GM18517 (cell line): ENCODE data around the gene ABLIM1.

Source experiments
- ATAC-seq: cut with Tn5 transposase; IDR thresholded peaks from one replicate; pipeline ENCODE4 v1.9.1; 2021; ENCODE audit warnings: mild to moderate bottlenecking, moderate library complexity; ENCODE audit not compliant: unreplicated experiment

The ABLIM1 gene

DNA sequence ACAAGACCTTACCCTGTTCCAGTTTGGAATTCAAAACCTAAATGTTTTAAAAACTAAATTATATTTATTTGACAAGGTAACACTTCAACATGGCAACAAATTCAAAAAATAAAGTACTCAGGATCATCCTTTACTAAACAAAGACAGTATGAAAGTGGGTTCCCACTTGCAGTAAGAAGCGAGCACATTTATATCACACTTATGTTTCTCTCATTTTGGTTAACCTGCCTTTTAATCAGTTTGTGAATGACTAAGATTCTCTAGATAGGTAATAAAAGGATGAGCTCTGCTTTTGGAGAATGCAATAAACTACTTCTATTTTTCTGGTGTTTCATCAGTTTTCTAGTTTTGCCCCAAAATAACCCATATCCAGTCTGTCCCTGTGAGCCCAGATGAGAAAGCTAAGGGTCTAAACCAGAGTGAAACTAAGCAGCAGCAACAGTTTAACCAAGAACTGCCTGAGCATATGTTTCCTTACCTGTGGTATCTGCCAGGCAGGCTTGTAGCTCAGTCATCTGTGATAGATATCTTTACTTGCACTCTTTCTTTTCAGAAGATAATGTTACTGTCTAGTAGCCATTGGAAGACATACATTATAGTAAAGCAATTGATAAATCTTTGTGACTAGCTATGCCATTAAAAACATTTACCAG lies 64.1 kb downstream of the ABLIM1 start:
- no peak for ATAC-seq

DNA sequence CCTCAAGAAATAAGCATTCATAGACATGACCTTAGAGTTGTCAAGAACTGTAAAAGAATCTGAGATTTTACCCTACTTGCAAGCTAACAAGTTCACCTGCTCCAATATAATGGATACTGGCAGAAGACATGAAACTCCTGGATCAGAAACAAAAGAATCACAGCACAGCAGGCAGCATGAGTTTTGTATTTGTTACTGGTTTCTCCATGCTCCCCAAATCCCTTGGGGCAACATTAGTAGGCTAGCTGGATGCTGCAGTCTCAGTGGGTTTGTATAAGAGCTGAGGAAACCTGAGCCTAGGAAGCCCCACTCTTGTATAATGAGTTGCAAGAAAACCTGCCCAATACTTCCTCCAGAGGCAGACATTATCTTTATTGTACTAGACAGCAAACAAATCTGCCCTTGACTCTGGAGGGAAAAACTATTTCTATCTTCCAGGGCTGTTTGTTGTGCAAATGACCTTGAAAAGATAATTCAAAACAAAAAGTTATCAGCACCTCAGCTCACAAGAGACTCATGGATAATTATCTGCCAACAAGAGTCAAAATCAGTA lies 64.8 kb downstream of the ABLIM1 start:
- ATAC-seq = no peak

DNA sequence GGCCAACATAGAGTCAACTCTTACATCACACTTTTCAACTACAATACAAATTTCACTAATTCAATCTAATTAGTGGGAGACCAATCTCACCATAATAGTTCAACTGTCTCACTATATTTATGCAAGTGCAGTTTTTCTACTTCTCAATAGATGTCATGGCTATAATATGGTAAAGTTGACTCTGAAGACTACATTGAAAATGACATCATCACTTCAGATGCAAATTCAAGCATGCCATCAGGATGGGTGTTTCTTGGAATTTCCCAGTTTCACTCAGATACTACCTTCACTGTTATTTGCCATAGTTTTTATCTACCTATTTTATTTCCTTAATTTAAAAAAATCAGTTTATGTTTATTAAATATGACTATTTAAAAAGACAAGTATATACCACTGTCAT lies 67.1 kb downstream of the ABLIM1 start:
- ATAC-seq = no peak

DNA sequence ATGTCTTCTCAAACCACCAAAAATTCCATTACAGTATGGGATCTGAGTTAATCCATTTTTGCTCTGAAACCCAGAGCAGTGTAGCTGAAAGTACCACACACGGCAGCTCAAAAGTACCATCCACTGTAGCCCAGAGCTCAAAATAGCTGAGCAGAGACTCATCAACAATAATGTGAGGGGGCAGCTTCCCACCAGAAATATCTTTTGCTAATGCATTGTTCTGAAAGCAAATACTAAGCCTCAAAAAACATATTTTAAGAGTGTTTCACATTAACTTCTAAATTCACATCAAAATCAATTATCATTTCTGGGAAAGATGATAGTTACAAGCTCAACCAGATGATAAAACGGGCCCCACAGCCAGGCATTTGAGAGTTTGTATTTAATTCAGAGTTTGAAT lies 73.7 kb downstream of the ABLIM1 start:
- ATAC-seq = no peak

DNA sequence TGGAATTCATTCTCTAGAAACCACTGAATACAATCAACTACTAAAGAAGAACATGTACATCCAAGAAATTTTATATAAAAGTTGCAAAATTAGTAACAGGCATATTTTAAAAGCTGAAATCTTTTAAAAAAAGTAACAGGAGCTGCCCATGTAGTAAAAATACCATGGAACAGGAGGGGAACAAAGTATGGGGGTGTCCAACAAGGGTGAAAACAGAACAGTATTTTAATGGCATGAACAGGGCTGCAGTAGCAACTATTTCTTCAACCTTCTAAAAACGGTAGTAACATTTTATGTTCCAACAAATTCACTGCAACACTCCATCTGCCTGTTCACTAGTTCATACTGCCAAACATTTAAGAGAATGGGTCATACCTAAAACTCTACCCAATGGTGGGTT lies 77.0 kb downstream of the ABLIM1 start:
- no peak for ATAC-seq

DNA sequence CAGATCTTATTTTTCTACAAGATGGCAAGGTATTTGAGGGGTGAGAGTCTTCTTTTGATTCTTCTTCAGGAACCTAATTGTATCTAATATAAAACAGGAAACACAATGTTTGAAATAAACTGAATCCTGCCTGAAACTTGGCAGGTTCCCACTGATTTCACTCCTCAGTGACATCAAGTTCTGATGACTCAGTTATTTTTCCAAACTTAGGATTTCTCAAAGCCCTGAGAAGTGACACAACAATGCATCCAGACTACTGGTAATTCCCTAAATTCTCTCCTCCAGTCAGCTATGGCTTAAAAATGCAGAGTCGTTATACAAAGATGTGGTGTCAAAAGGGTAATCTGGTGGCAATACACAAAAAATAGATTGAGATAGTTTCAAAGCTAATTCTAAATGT lies 80.9 kb downstream of the ABLIM1 start:
- no peak for ATAC-seq

DNA sequence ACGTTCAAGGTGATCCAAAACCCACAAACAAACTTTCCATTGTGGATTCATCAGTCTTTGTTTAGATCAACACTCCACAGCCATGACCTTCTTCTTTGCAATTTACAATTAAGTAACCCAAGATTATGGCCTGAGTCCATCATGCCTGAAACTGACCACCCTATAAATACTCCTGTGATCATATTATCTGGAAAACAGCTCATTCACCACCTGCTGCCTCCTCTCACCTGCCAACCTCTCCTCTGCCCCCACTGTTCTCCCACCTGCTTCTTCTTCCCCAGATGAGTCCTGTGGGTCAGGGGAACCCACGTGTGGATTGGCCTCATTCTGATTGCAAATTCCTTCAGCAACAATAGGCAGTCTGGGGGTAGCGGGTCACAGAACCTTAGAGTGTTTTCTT lies 81.4 kb downstream of the ABLIM1 start:
- ATAC-seq = no peak

DNA sequence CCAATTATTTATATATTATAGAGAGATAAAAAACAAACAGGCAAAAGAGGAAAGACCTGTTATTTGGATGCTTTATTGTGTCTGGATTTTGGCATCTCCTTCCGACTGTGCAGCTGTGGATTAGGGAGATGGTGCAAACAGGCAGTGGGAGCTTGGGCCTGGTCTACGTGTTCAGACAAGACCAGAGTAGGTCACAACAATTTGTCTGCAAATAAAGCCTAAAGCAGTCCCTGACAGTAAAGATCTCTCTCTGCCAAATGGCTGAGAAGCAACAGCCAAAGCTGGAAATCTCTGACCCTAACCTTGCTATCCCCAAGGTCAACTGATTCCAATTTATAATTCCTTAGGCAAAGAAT lies 82.0 kb downstream of the ABLIM1 start:
- ATAC-seq = no peak

DNA sequence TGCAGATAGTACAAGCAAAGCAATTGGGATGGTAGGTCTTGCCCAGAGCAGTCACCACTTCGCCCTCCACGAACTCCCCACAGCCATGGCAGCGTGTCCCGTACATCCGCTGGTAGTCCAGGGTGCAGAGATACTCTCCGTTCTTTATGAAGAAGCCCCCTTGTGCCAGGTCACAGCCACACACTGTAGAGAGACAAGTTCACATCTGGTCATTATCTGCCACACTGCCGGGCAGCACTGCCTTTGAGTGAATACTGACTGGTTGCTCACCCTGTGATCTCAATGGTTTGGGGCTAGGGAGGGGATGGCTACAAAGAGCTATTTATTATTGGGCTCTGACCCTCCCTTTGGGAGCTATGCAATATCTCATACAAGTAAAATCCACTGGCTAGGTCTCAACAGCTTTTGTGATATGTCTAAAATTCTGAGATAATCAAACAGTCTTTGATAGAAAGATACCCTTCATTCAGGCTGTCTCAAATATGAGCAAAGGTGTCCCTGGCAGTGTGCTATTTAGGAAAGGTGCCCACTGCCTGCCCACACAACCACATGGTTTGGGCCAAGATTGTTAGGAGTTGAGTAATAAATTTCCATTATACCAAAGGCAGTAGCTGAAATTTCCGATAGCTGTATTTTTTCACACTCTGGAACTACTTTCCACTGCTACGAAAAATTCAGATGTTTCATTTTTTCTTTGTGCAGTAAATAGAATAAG lies 82.5 kb downstream of the ABLIM1 start:
- no peak for ATAC-seq

DNA sequence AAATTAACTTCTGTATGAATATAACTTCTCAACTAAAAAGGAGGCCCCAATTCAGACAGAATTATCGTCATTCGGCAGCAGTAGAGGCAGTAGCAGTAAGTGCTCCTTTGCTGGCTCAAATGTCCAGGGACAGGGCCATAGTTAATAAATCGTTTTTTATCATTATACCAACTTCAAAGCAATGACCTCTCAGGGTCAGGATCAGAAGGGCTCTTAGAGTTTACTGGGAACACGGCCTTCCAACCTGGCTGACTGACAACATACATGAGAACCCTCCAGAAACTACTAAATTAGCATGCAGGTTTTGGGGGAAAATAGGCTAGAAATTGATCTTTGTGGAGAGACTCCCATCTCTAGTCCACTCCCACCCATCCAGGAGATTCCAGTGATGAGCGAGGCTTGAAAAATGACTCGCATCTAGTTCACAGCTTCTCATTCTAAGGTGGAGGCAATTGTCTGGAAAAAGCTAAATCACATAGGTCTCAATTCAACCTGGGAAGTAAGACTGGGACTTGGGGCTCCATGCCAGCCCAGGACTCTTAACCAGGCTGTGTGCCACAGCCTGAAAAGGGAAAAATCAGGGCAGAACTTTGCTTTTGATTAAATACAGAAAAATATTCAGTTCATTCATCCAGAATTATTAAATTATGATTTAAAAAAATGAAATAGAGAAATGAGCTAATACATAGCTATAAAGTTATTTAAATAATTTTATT lies 84.6 kb downstream of the ABLIM1 start:
- ATAC-seq = no peak

DNA sequence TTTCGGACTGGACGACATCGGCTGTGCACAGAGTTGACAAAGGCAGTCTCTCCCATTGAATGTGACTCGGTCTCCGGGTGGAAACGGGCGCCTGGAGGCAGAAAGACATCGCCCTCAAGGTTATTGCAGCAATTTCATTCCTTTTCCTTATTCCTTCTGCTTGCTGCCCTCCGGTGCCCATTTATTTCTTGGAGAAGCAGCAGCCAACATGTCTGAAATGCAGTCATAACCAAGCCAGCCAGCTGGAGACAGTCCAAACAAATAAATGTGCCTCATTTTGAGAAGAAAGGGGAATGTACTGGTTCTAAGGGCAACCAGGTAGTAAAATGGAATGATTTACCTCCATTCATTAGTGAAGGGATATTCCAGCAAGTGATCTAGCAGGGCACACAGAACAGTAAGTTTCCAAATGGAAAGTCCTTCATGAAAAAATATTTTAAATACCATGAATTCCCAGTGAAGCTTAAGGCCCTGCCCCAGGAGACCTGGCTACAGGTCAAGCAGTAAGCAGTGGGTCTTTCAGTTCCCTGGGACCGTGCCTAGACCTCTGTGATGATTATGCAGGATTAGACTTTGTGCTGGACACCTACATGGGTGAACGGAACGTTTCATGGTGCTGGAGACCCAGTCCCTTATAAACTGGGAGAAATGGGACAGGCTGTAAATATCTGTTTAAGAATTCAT lies 86.6 kb downstream of the ABLIM1 start:
- no peak for ATAC-seq

DNA sequence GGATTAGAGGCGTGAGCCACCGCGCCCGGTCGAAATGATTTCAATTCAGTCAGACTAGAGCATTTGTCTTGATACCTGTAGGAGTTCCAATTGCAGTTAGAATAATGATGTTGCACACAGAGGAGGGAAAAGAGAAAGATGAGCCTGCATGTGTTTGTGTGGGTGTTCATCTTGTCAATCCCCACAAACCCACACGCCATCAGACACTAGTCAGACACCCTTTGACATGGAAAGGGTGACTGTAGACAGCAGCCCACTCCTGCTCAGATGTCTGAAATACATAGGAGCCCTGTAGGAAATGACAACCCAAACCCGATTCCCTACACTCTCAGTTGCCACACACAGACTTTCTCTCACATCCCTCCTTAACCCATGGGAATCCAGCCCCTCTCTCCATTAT lies 92.0 kb downstream of the ABLIM1 start:
- ATAC-seq = no peak

DNA sequence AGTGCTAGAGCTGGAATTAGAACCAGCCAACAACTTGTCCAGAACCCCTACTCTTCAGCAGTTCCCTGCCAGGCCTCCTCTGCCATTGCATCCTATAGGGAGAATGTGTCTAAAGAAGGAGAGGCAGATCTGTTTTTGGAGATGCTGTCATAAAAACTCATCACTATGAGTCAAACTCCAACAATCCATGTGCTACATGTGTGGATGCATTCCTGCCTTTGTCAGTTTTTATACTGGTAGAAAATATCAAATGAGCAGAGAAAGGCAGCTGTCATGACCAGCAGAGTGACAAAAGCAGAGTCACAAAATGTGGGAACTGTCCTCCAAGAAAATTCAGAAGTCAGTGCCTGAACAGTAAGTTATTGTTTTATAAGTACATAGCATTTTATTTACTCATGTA lies 93.0 kb downstream of the ABLIM1 start:
- ATAC-seq = no peak

DNA sequence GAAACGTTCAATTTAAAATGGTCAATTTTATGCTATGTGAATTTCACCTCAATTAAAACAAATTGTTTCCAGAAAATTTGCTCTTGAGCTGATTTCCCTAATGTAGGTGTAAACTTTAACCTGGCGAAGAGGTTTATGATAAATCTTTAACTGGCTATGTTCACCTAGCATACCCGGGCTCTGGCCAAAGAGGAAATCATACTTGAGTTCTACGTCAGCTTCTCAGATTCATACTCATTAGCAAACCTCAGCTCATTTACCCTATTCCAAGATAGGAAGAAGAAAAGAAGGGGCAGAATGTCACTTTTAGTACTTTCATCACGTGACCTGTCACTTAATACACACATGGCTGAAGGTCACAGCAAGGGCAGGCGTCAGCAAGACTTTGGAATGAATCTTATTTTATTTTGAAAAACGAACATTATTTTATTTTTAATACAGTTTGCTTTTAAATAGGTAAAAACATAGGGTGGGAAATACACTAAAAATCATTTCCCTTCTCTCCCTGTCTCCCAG lies 97.0 kb downstream of the ABLIM1 start:
- ATAC-seq = no peak

DNA sequence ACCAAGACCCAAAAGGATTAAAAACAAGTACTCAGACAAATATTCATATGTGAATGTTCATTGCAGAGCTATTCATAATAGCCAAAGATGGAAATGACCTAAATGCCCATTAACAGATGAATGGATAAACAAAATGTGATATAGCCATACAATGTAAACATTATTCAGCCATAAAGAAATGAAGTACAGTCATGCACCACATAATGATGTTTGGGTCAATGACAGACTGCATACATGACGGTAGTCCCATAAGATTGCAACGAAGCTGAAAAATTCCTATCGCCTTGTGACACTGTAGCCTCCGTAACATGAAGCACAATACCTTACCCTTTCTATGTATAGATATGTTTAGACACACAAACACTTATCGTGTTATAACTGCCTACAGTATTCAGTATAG lies 97.9 kb downstream of the ABLIM1 start:
- ATAC-seq = no peak

DNA sequence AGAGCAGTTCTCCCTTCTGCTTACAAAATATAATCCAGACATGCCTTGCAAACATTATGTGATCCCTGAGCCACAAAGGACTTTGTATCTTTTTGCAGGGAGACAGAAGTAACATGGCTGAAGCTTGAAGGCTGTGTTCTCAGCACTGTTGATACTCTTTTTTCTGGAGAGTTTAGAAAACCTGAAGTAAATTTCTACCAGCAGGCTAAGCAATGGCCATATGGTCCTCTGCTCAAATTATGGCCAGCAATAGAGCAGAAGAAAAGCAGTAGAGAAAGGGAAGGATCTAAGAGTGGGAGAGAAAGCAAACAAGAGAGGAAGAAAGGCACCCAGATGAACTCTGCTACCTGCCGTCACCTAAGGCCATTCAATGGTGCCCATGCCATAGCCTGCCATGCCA lies 98.4 kb downstream of the ABLIM1 start:
- ATAC-seq = no peak

DNA sequence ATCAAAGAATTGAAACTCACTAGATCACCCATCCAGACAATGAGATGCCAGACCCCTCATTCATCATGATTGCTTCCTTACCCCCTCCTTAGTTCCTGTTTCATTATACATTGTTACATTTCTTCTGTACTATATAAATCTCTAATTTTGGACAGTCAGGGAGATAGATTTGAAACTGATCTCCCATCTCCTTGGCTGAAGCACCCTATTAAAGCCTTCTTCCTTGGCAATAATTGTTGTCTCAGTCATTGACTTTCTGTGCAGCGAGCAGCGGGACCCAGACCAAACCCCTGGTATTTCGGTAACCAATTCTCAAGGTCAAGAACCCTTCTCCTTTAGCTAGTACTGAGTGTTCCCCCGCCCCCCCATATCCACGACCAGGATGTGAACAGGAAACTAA lies 100.2 kb downstream of the ABLIM1 start:
- ATAC-seq = no peak

DNA sequence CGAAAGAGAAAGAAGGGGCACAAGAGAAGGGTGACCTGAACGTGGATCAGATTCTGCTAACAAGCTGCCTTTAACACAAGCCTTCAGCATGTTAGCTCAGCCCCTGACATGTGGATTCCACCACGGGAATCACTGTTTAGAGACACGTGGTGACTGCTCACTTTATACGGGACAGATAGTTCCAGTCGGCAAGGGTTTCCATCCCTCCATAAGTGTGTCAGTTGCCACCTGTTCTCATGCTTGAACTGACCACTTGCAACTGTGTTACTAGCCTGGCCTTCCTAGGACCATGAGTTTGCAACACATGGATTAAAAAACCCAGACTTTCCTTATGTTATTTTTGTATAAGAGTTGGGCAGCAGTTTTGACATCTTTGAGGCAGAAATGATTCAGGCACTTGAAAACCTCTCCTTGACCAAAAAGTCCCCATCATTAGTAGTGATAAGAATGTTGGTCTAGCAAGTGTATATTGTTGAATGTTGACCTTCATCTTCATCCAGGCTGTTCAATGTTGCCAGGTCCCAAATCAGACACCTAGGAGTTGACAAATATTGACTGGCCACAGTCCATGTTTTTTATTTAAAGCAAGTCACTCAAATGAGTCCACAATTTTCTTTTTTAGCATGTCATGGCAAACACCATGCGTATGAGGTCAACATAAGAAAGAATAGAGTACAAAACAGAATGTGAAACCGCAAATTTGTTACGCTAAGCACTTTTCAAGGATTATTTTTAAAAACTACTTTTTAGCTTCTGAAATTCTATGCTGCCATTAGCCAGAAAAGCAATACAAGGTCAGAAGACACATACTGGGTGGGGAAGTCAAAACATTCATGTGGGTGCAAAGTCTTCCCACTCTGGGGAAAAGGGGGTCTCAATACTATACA lies 101.6 kb downstream of the ABLIM1 start:
- no peak for ATAC-seq

DNA sequence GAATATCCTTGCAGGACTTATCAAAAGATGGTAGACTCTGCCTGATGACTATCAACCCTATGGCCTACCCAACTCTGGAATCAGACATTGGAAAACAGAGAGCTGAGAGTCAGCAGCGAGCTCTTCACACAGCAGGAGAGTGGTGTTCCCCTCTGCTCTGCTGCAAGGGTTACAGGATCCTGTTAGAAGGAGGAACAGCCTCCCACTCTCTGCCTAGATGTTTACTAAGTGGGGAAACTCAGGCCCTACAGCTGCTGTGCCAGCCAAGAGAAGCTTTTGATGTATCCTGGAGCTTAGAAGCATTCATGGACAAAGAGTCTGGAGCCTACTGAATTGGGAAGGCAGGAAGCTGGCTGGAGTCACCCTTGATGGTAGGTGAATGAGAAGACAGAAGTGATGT lies 104.6 kb downstream of the ABLIM1 start:
- no peak for ATAC-seq

DNA sequence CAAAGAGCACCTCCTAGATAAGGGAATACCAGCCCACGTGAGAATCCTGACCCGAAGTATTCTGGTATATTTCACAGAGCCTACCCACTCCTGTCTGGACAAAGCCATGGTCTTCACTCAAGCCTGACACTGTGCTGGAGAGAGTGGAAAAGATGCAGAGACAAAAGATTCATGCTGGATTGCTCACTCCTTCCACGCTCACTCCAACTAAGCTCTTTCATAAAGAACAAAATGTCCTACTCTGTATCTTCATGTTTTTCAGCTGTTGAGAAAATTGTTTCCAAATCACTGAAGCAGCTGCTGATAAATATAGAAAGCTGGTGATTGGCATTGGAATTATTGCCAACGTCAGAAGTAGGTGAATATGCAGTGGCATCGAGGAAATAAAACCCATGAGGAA lies 106.0 kb downstream of the ABLIM1 start:
- ATAC-seq = no peak
